Measurements from ENCODE around the gene GM2A.
A peak's percentile ranks its signal among the peaks of the same experiment; 100 is the strongest.

The GM2A gene

DNA sequence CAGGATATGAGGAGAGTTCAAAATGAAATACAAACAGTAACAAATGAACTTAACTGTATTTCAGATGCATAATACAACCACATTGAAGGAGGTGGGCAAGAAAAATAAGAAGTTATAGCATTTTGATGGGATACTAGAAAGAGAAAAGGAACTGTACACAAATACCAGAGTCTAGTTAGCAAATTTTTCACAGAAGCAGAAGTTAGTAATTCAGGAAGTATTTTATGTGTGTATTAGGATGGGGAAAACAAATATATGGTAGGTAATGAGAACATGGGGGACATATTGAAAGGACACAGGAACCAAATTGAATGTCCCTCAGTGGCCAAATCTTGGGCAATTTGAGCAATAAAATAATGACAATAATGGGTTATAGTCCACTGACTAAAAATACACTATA, 18.4 kb downstream of the GM2A start:
- TF ChIP-seq CTCF (IDR thresholded peaks at IDR 0.05) = no peak
- no peaks in the 10 kb centered on the region for H3K9me3 ChIP-seq
- H3K27ac ChIP-seq = peak overlapping the region; percentile 44
- H3K4me3 ChIP-seq (ENCODE audit: low read depth in 1 of 2, low read length in 1 of 2) = no peak overlapping the region
- H3K36me3 ChIP-seq = peaks cover 36% of the 10 kb centered on the region
- H3K27me3 ChIP-seq = no peaks in the 10 kb centered on the region
- no peaks in the 10 kb centered on the region for H3K4me1 ChIP-seq (ENCODE audit: control insufficient read depth in 1 of 2, insufficient read depth in 1 of 2, low read depth in 1 of 2, low read length in 1 of 2)

GRCh38 chr5:151274666-151275065, 21.7 kb downstream of the GM2A start:
- no peaks in the 10 kb centered on the region for H3K4me1 ChIP-seq (ENCODE audit: control insufficient read depth in 1 of 2, insufficient read depth in 1 of 2, low read depth in 1 of 2, low read length in 1 of 2)
- peaks cover 5% of the 10 kb centered on the region for H3K36me3 ChIP-seq
- H3K27me3 ChIP-seq = no peaks in the 10 kb centered on the region
- H3K4me3 ChIP-seq (ENCODE audit: low read depth in 1 of 2, low read length in 1 of 2) = no peak overlapping the region
- H3K9me3 ChIP-seq = no peaks in the 10 kb centered on the region
- no peak for TF ChIP-seq CTCF (IDR thresholded peaks at IDR 0.05)
- no peak overlapping the region for H3K27ac ChIP-seq

GRCh38 chr5:151275803-151276202, 22.8 kb downstream of the GM2A start:
- TF ChIP-seq CTCF (IDR thresholded peaks at IDR 0.05) = no peak
- Histone ChIP-seq H3K4me3 (ENCODE audit: low read depth in 1 of 2, low read length in 1 of 2) (no peak overlapping the region), H3K36me3 (no peaks in the 10 kb centered on the region)

DNA sequence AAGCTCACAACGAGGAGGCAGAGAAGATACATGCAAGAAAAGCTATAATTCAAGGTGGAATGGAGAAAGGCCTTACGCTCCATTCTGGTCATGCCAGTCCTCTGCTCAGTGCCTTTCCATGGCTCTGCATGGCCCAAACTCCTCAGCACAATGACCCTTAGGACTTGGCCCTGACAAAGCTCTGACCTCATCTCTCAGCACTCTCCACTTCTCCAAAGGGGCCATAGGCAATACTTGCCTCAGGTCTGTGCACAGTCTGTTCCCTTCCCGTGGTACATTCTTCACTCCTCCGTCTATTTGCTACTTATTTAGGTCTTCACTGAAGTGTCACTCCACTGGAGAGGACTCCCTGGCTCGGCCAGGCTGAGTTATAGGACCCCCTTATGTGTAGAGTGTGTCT, 25.9 kb downstream of the GM2A start:
- H3K27ac ChIP-seq = no peak overlapping the region
- H3K4me1 ChIP-seq (ENCODE audit: control insufficient read depth in 1 of 2, insufficient read depth in 1 of 2, low read depth in 1 of 2, low read length in 1 of 2) = no peaks in the 10 kb centered on the region
- H3K4me3 ChIP-seq (ENCODE audit: low read depth in 1 of 2, low read length in 1 of 2) = no peak overlapping the region
- H3K9me3 ChIP-seq = no peaks in the 10 kb centered on the region
- no peaks in the 10 kb centered on the region for H3K27me3 ChIP-seq
- no peaks in the 10 kb centered on the region for H3K36me3 ChIP-seq
- no peak for TF ChIP-seq CTCF (IDR thresholded peaks at IDR 0.05)

More at GRCh38 chr5:151275803-151276202, 22.8 kb downstream of the GM2A start:
- no peaks in the 10 kb centered on the region for H3K9me3 ChIP-seq
- no peaks in the 10 kb centered on the region for H3K27me3 ChIP-seq
- H3K27ac ChIP-seq = no peak overlapping the region
- no peaks in the 10 kb centered on the region for H3K4me1 ChIP-seq (ENCODE audit: control insufficient read depth in 1 of 2, insufficient read depth in 1 of 2, low read depth in 1 of 2, low read length in 1 of 2)

- H3K9me3 ChIP-seq = no peaks in the 10 kb centered on the region
- H3K4me3 ChIP-seq (ENCODE audit: low read depth in 1 of 2, low read length in 1 of 2) = no peak overlapping the region
- no peaks in the 10 kb centered on the region for H3K4me1 ChIP-seq (ENCODE audit: control insufficient read depth in 1 of 2, insufficient read depth in 1 of 2, low read depth in 1 of 2, low read length in 1 of 2)
- no peaks in the 10 kb centered on the region for H3K36me3 ChIP-seq
- TF ChIP-seq CTCF (IDR thresholded peaks at IDR 0.05) = no peak
- no peak overlapping the region for H3K27ac ChIP-seq
- H3K27me3 ChIP-seq = no peaks in the 10 kb centered on the region
Observed at GRCh38 chr5:151280443-151280842, 27.5 kb downstream of the GM2A start.

Measured in neutrophil (primary cell).